Measurements from ENCODE around the gene KCNMA1. TPM values are rescaled to one million over a fixed set of nuclear protein-coding genes. Genes with fewer than 3 reads are reported as not detected.

The KCNMA1 gene
- total and polyA plus RNA-seq, 2 donors from 2014 or later = 4.2 to 8.9 TPM

GRCh38 chr10:77577666-77578229 is 59.9 kb downstream of the KCNMA1 start:
- intact Hi-C loops (cut with DNase I) = no loop called here
- DNase-seq (no peak), FAIRE-seq (no peak)
- Histone ChIP-seq H3K4me1 (ENCODE audit: control insufficient read depth in 2 of 3, insufficient read depth in 2 of 3, low read depth in 1 of 3, low read length in 3 of 3) (no peaks in the 10 kb centered on the region), H3K27ac (ENCODE audit: low read depth in 2 of 2, low read length in 2 of 2) (no peak overlapping the region), H3K9ac (ENCODE audit: low read length in 3 of 3) (no peak overlapping the region), H3K36me3 (ENCODE audit: control insufficient read depth in 2 of 3, insufficient read depth in 3 of 3, low read length in 3 of 3) (no peaks in the 10 kb centered on the region), H3K27me3 (ENCODE audit: control insufficient read depth, insufficient read depth, low read length) (no peaks in the 10 kb centered on the region), H3K9me3 (ENCODE audit: control insufficient read depth in 2 of 3, insufficient read depth in 1 of 3, low read length in 3 of 3) (no peaks in the 10 kb centered on the region), H3K4me3 (ENCODE audit: low read length in 3 of 3) (no peak overlapping the region)
- TF ChIP-seq CTCF (IDR thresholded peaks at IDR 0.05; ENCODE audit: borderline replicate concordance, extremely low read depth, insufficient read depth) = no peak

GRCh38 chr10:77576444-77577032 is 61.1 kb downstream of the KCNMA1 start:
- H3K9me3 ChIP-seq (ENCODE audit: control insufficient read depth in 2 of 3, insufficient read depth in 1 of 3, low read length in 3 of 3) = no peaks in the 10 kb centered on the region
- H3K27ac ChIP-seq (ENCODE audit: low read depth in 2 of 2, low read length in 2 of 2) = no peak overlapping the region
- H3K36me3 ChIP-seq (ENCODE audit: control insufficient read depth in 2 of 3, insufficient read depth in 3 of 3, low read length in 3 of 3) = no peaks in the 10 kb centered on the region
- H3K27me3 ChIP-seq (ENCODE audit: control insufficient read depth, insufficient read depth, low read length) = no peaks in the 10 kb centered on the region
- FAIRE-seq (no peak), DNase-seq (no peak)
- intact Hi-C loops (cut with DNase I) = no loop called here
- H3K4me1 ChIP-seq (ENCODE audit: control insufficient read depth in 2 of 3, insufficient read depth in 2 of 3, low read depth in 1 of 3, low read length in 3 of 3) = no peaks in the 10 kb centered on the region
- TF ChIP-seq CTCF (IDR thresholded peaks at IDR 0.05; ENCODE audit: borderline replicate concordance, extremely low read depth, insufficient read depth) = no peak
- no peak overlapping the region for H3K9ac ChIP-seq (ENCODE audit: low read length in 3 of 3)
- no peak overlapping the region for H3K4me3 ChIP-seq (ENCODE audit: low read length in 3 of 3)

- H3K9me3 ChIP-seq (ENCODE audit: control insufficient read depth in 2 of 3, insufficient read depth in 1 of 3, low read length in 3 of 3) = no peaks in the 10 kb centered on the region
- intact Hi-C loops (cut with DNase I) = no loop called here
- H3K27ac ChIP-seq (ENCODE audit: low read depth in 2 of 2, low read length in 2 of 2) = no peak overlapping the region
- no peak overlapping the region for H3K4me3 ChIP-seq (ENCODE audit: low read length in 3 of 3)
- no peak overlapping the region for H3K9ac ChIP-seq (ENCODE audit: low read length in 3 of 3)
- FAIRE-seq = no peak
- H3K4me1 ChIP-seq (ENCODE audit: control insufficient read depth in 2 of 3, insufficient read depth in 2 of 3, low read depth in 1 of 3, low read length in 3 of 3) = no peaks in the 10 kb centered on the region
- H3K36me3 ChIP-seq (ENCODE audit: control insufficient read depth in 2 of 3, insufficient read depth in 3 of 3, low read length in 3 of 3) = no peaks in the 10 kb centered on the region
- DNase-seq = no peak
- H3K27me3 ChIP-seq (ENCODE audit: control insufficient read depth, insufficient read depth, low read length) = no peaks in the 10 kb centered on the region
- no peak for TF ChIP-seq CTCF (IDR thresholded peaks at IDR 0.05; ENCODE audit: borderline replicate concordance, extremely low read depth, insufficient read depth)
Measured at GRCh38 chr10:77576007-77576367, 61.6 kb downstream of the KCNMA1 start.

Measured in kidney (tissue), 14 donors.